Stimulated activated CD4-positive, alpha-beta T cell treated with anti-CD3 and anti-CD28 coated beads, Interleukin-1b, Interleukin-23, amount 100 ng/mL, for 48 hours (primary cell): ENCODE data around the gene SLC27A3.
A peak's percentile ranks its signal among the peaks of the same experiment; 100 is the strongest.

Source experiments
- DNase-seq: peaks from one replicate; pipeline ENCODE4 v3.0.0-alpha.2; 2020

The SLC27A3 gene

GRCh38 chr1:153774780-153775457 is at the start of gene SLC27A3:
Gene SLC27A3 (plus strand): TSS chr1:153775407. CDS start chr1:153775498, 91 bp downstream.
- no peak for DNase-seq

DNA sequence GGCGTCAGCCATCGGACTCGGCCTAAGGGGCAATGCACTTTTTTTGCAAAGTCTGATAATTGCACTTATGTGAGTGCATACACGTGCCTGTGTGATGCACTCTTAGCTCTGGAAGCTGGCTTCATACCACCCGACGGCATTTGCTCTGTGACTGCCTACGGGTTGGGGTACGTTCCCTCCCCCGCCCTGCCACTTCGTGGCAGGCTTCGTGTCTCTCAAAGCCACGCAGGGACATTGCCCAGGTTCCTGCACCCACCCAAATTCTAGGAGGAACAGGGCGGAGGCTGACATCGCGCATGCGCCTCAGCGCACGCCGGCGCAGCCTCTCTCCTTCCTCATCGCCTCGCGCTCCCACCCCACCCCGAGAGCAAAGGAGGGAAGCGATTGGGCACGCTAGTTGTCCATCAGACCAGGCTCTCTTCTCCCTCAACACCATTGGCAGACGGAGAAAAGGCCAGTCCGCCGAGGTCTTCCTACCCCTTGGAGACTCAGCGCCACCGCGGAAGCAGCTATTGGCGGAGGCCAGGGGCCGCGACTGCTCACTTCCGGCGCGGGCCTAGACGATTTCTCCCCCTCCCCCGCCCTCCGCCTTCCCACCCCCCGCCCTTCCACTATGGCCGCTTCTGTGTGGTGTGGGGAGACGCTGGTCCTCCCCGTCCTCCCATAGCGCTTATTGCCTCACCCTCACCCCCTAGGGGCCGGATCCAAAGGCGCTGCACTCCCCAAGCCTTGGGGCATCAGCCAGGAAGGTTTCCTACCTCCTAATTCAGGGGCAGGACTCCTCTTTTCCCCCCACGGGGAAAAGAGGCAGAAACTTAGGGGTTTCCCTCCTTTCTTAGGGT is 47.5 kb upstream of the SLC27A3 start, which contains the start of gene INTS3:
TSS of gene INTS3 (plus strand) at position 588 of the 842 bp plus-strand sequence. CDS start 585 bp downstream, outside the sequence.
- DNase-seq, result peak; percentile 100

DNA sequence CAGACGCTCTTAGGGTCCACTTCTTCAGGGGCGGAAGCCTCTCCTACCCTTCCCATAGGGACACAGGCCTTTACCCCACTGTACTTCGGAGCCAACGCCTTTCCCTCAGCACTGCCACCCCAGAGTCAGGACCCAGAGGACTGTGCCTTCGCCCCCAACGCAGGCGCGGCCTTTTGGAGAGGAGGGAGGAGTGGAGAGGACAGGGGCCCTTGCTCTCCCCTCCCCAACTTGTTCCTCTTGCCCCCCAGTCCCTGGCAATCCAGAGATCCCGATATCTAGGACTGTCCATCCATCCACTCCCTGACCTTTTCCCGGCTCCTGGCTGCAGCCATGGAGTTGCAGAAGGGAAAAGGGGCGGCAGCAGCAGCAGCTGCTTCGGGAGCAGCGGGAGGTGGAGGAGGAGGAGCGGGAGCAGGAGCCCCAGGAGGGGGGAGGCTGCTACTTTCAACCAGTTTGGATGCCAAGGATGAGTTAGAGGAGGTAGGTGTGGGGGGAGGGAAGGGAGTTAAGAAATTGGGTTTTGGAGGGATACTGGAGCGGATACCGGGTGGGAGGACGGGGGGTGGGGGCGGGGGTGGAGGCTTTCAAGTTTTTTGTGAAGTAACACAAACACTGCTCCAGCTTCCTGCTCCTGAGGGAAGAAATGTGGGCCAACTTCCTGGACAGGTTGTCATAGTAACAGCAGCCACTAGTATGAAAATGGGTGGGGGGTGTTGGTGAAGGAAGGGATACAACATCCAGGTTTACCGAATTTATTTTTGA is 46.7 kb upstream of the SLC27A3 start:
- peak; percentile 5 for DNase-seq

GRCh38 chr1:153730468-153730988 is 44.7 kb upstream of the SLC27A3 start:
- DNase-seq, result no peak

- no peak for DNase-seq
Measured at GRCh38 chr1:153733970-153734369, 41.2 kb upstream of the SLC27A3 start.

DNA sequence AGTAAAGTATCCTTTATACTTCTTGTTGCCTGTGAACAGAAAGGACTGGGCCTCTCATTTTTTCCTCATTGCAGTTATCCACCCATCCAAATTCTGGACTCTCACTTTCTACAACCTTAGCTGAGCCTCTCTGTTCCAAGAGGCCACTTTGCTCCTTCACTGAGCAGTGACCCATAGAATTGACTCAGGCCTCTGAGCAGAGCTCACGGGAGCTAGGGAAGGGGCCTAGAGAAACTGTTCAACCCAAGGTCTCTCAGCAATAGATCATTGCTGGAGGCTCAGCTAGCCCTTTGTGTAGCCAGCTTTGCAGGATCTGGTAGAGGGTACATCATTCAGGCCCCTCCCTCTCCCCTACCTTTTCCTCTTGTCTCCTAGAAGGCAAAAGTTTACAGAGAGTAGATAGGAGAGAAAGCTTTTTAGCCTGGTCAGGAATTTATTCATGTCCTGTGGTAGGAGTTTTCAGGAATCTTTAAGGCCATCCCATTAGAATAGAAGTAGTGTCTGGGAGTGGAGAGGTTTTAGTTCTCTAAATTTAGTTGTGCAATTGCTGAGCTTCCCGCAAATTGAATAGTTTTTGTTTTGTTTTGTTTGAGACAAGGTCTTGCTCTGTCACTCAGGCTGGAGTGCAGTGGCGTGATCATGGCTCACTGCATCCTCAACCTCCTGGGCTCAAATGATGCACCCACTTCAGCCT is 40.7 kb upstream of the SLC27A3 start:
- DNase-seq, result no peak

GRCh38 chr1:153735090-153735420 is 40.2 kb upstream of the SLC27A3 start:
- no peak for DNase-seq

DNA sequence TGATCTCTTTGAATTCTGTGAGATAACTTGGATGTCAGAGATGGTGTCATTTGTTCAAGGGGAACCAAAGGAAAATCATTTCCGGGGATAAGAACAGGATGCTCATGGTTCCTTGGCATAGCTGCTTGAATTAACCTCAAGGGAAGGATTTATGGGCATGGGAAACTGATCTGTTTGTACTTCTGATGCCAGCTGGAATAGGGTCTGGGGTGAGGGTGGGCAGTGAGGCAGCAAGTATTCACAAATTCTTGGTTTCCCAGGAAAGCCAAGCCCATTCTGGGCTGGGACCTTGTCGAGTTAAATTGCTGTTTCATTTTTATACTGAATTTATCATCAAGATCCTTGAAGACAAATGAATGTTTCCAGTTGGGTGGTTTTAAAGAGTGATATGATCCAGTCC is 33.2 kb upstream of the SLC27A3 start:
- DNase-seq, result no peak

DNA sequence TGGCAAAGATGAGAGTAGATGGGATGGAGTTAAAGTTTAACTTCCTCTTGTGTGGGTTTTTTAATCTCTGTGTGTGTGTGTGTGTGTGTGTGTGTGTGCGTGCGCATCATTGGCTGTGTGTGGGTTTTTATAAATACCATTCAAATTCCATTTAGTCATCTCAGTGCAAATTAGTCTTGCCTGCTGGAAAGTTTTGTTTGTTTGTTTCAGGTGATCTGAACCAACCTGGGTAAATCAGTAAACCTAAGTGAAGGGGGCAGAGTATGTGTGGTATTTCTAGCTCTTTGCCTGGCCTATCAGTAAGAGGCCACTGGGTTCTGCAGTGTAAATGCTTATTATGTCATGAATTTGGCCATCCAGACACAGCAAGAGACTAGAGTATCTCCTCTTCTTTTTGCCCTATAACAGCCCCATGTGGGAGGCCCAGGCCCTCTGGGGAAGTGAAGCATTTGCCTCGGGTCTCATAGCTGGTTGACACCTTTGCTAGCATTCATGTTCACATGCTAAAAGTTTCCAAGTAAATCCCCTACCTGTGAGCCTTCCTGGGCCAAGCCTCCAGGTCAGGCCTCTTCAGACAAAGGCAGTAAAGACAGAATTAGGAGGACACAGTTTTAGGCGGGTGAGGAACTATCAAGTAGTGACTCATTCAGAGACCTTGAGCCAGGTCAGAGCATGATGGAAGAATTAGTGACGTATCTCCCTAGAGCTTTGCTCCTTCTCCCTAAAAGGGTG is 32.6 kb upstream of the SLC27A3 start:
- DNase-seq, result no peak

GRCh38 chr1:153745417-153745816 is 29.8 kb upstream of the SLC27A3 start:
- DNase-seq, result no peak

- DNase-seq, result no peak
Measured at GRCh38 chr1:153746174-153746573, 29.0 kb upstream of the SLC27A3 start.

DNA sequence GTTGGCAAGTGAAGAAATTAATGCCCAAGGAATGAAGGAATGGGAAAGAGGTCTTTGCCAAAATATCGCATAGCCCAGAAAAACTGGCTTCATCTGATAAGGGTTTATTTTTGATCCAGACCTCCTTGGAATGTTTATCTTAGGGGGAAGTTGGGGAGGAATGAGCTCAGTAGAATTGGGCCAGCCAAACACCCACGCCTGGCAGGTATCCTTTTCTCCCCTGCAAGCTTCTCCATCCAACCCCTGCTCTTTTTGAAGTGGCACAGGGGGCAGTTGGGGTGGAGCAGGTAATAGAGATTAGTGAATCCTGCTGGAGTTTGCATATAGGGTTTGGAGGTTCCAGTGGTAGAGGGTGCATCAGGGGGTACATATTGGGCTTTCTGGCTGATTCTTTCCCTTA is 26.3 kb upstream of the SLC27A3 start:
- no peak for DNase-seq

DNA sequence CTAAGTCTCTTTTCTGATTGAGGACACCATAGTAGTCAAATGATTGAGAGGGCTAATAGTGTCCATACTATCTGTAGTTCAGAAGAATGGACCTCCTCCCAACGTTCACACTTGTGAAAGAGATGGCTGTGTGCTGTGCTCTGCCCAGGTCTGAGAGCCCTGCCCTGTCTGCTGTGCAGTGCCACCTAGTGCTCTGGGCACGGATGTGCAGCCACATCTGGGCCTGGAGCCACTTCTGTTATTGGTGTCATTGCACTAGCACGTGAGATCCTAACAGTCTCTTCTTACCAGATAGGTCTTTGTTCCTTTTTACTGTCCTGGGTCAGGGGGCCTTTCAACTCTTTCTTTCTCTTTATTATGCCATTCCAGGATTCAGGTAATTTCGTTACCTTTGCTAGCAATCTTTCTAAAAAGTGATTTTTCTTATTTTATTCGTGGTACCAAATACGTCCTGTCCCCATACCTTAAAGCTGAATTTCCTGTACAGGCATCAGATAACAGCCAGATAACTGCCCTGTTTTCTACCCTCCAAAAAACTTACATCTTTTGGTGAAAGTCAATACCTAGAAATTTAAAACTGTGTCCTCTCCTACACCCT is 25.7 kb upstream of the SLC27A3 start:
- DNase-seq, result peak; percentile 79

DNA sequence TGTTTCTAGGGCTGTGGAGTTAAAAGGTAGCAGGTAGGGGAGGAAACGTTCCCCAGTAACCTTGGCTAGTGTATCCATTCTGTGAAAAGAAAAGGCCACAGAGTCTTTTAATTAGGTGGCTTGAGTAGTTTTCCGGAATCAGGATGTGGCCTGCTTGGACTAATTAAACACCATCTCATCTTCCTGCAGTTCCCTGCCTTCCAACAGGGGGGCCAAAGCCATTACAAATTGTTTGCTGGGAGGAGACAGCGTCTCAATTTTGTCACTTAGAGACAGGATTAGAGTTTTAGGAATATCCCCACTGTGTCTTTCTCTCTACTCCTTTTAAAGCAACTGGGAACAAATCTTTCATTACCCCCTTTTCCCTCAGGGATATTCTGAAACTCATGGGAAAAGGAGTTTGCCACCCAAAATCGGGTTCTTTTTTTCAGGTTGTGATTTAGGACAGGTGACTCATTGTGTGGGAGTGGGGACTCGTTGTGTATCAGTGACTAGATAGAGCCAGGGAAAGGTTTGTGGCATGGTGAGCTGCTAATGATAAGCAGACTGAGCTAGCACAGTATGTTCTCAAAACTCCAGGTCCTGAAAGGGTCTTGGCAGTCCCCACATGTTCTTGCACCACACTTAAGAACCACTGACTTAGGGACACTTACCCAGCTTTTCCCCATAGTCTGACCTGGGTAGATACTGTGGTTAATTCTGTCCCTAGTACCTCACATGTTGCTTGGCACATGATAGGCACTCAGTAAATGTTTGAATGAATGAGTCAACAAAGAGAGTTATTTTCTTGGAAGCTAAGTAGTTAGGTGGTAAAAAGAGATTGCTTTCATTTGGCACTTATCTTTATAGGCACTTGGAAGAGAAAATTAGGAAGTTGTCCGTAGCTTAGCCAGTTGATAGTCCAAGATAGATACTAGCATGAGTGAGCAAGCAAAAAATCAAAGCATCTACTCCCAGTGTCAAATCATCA is 24.9 kb upstream of the SLC27A3 start:
- no peak for DNase-seq

GRCh38 chr1:153752072-153752471 is 23.1 kb upstream of the SLC27A3 start:
- DNase-seq, result no peak

DNA sequence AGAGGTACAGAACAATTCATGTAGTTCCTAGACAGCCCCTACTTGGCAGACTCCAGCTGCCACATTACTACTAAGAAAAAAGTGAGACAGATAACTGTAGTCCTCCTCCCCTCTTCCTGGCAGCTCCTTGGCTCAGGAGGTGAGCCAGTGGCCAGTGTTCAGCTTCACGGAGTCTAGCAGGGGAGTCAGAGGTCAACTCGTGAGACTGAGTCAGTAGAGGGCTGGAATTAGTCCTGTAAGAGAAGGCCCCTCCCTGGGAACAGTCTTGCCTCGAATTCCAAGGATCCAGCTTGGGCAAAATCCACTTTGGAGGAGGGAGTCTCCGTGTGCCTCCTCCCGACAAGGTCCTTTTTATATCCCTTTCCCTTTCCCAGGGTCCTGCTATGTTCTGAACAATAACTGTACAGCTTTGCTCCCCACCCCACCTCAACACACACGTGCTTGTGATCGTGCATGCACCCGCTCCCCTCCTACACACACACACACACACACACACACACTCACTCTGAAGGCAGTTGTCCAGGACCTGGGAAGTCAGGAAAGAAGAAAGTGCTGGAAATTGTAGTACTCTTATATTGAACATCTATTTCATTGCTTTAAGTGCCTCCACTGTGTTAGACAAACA is 22.5 kb upstream of the SLC27A3 start:
- DNase-seq, result no peak

DNA sequence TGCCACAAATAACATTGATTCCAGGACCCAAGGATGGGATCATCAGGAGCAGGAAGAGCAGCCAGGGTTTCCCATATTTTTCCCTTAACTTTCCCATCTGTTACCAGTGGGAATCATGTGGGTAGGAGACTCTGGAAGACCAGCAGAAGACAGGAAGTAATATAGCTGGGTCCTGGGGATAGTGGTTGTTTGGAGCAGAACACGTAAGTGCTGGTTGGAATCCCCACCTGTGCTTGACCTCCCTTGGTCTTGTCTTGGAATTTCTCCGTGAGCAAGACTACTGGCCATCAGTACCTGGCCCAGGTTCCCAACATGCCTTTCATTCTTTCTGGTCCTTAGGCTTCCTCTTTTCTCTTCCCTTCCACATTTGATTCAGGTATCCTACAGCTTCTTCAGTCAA is 20.9 kb upstream of the SLC27A3 start:
- no peak for DNase-seq

DNA sequence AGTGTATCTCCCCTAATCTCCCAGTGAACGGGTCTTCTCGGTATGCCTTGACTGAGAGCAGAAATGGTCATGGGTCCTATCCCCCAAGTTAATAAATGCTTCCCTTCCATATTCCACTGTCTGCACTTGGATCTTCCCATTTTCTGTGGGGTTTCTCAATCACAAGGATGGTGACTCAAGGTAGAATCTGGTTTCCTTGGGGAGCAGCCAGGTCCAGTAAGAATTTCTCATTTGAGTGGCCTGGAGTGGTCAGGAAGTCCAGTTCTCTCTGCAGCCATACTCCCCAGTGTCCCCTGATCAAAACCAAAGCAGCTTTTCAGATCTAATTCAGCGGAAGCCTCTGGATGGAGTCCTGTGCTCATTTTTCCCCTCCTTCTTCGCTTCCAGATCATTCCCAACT is 14.8 kb upstream of the SLC27A3 start:
- no peak for DNase-seq

GRCh38 chr1:153763365-153764225 is 11.6 kb upstream of the SLC27A3 start:
- no peak for DNase-seq
